Keratinocyte (primary cell): ENCODE measurements around the gene MAP3K5. TPM values are rescaled to one million over a fixed set of nuclear protein-coding genes. Genes with fewer than 3 reads are reported as not detected.
A peak's percentile ranks its signal among the peaks of the same experiment; 100 is the strongest.

ENCODE experiments used
- DNase-seq: peaks from one replicate; pipeline ENCODE4 v3.0.0-alpha.2; 2011; ENCODE audit warnings: low read depth, missing footprints, low spot score
- FAIRE-seq: peaks from 2 replicates; lab custom pipeline; 2011; peaks lifted over from hg19 to GRCh38; lab: Jason Lieb, UNC
- H2AFZ ChIP-seq: 2 replicates; pipeline ENCODE4 v1.6.0; 2012; ENCODE audit warnings: low read length, control low read depth, inconsistent platforms; ENCODE audit not compliant: control insufficient read depth
- H3K27ac ChIP-seq: 2 replicates; pipeline ENCODE4 v1.5.1; 2011; ENCODE audit warnings: low read length; ENCODE audit not compliant: control insufficient read depth, insufficient read depth
- H3K27me3 ChIP-seq: 3 replicates; pipeline ENCODE4 v1.6.0; 2011; ENCODE audit warnings: low read length; ENCODE audit not compliant: control insufficient read depth, insufficient read depth; ENCODE audit errors: extremely low read depth
- H3K36me3 ChIP-seq, 2 experiments: 2 replicates in 1 of 2; 3 replicates in 1 of 2; pipeline ENCODE4 v1.5.1; 2011; ENCODE audit warnings: low read length in 2 of 2, mild to moderate bottlenecking in 1 of 2; ENCODE audit not compliant: control insufficient read depth in 2 of 2, insufficient read depth in 2 of 2; ENCODE audit errors: extremely low read depth in 1 of 2
- H3K4me1 ChIP-seq: 3 replicates; pipeline ENCODE4 v1.5.1; 2011; ENCODE audit warnings: low read length; ENCODE audit not compliant: control insufficient read depth, insufficient read depth; ENCODE audit errors: extremely low read depth
- H3K4me2 ChIP-seq: 3 replicates; pipeline ENCODE4 v1.6.0; 2011; ENCODE audit warnings: low read depth, low read length; ENCODE audit not compliant: control insufficient read depth, insufficient read depth; ENCODE audit errors: extremely low read depth
- H3K4me3 ChIP-seq, 3 experiments: fragments of 200-600 bp in 1 of 3; sonication (generic) in 1 of 3; 2 replicates in 2 of 3; 3 replicates in 1 of 3; pipeline ENCODE4 v1.5.1; 2011 to 2016; ENCODE audit warnings: low read length in 3 of 3, mild to moderate bottlenecking in 3 of 3, control low read depth in 2 of 3, inconsistent platforms in 1 of 3, low read depth in 1 of 3, mixed read lengths in 1 of 3, mixed run types in 1 of 3, moderate library complexity in 1 of 3; ENCODE audit not compliant: control insufficient read depth in 2 of 3, insufficient read depth in 2 of 3; ENCODE audit errors: extremely low read depth in 1 of 3
- H3K79me2 ChIP-seq: 2 replicates; pipeline ENCODE4 v1.6.0; 2012; ENCODE audit warnings: low read length; ENCODE audit not compliant: control insufficient read depth, insufficient read depth
- H3K9ac ChIP-seq: 3 replicates; pipeline ENCODE4 v1.6.0; 2011; ENCODE audit warnings: low read length; ENCODE audit not compliant: control insufficient read depth, insufficient read depth; ENCODE audit errors: extremely low read depth
- H3K9me1 ChIP-seq: 3 replicates; pipeline ENCODE4 v1.6.0; 2011; ENCODE audit warnings: low read length; ENCODE audit not compliant: control insufficient read depth, insufficient read depth; ENCODE audit errors: extremely low read depth
- H3K9me3 ChIP-seq: 2 replicates; pipeline ENCODE4 v1.5.1; 2012; ENCODE audit warnings: low read depth, low read length; ENCODE audit not compliant: control insufficient read depth
- H4K20me1 ChIP-seq: 3 replicates; pipeline ENCODE4 v1.6.0; 2011; ENCODE audit warnings: low read length; ENCODE audit not compliant: control insufficient read depth, insufficient read depth; ENCODE audit errors: extremely low read depth
- CTCF ChIP-seq, 3 experiments: IDR thresholded peaks in 1 of 3; conservative IDR thresholded peaks in 1 of 3; optimal IDR thresholded peaks in 1 of 3; 2 replicates in 2 of 3; 3 replicates in 1 of 3; pipeline versions ENCODE3 to v1.5.1; 2011; ENCODE audit warnings: low read length in 3 of 3, mild to moderate bottlenecking in 3 of 3, moderate library complexity in 2 of 3, control low read depth in 1 of 3, inconsistent platforms in 1 of 3; ENCODE audit not compliant: insufficient read depth in 2 of 3; ENCODE audit errors: extremely low read depth in 1 of 3
- EZH2 ChIP-seq: IDR thresholded peaks from one replicate; pipeline ENCODE4 v1.6.1; 2012; ENCODE audit warnings: inconsistent platforms, mild to moderate bottlenecking, low read length, moderate library complexity
- dilution Hi-C: fragments of 300-500 bp; cut with MboI; formaldehyde crosslinking; loops from one replicate; pipeline ENCODE4 v1.7.0; 2020; ENCODE audit warnings: low sequenced_read_pairs; ENCODE audit not compliant: extremely low pct_ligation_motif_present
- polyA plus RNA-seq, 5 experiments: library from polyadenylated mRNA; depleted of rRNA in 3 of 5; stranded (reverse) in 3 of 5; stranded (forward) in 1 of 5; unstranded in 1 of 5; fragments of >200 nt; gene quantifications; 1 replicate in 1 of 5; 2 replicates in 3 of 5; 3 replicates in 1 of 5; pipeline versions ENCODE4 v1.2.1 to v1.2.3, GENCODE V29; 2011 to 2012; ENCODE audit warnings: missing spikeins in 2 of 5, low read depth in 1 of 5, low replicate concordance in 1 of 5

Gene MAP3K5
- polyA plus RNA-seq, 1 donor (not counting 4 experiments of a cell fraction or from before 2014, with no cell fraction given): 3.4 TPM

- FAIRE-seq (no peak), DNase-seq (no peak)
- Histone ChIP-seq H3K36me3 (no peaks in the 10 kb centered on the region), H3K4me3 (no peak overlapping the region), H3K4me1 (no peaks in the 10 kb centered on the region), H3K9ac (no peak overlapping the region), H3K27me3 (no peaks in the 10 kb centered on the region), H3K79me2 (no peaks in the 10 kb centered on the region), H4K20me1 (no peaks in the 10 kb centered on the region), H3K9me3 (no peaks in the 10 kb centered on the region), H2AFZ (no peak overlapping the region), H3K4me2 (no peak overlapping the region), H3K27ac (no peak overlapping the region), H3K9me1 (no peaks in the 10 kb centered on the region)
- TF ChIP-seq CTCF (optimal IDR thresholded peaks at IDR 0.05 in 1 of 3, IDR thresholded peaks at IDR 0.05 in 1 of 3, conservative IDR thresholded peaks at IDR 0.05 in 1 of 3; ENCODE audit: extremely low read depth in 1 of 3, insufficient read depth in 2 of 3, low read length in 3 of 3) (no peak), EZH2 (no peak)
- dilution Hi-C loops: no loop called here
Observed at GRCh38 chr6:136624347-136624746, 167.9 kb downstream of the MAP3K5 start.

DNA sequence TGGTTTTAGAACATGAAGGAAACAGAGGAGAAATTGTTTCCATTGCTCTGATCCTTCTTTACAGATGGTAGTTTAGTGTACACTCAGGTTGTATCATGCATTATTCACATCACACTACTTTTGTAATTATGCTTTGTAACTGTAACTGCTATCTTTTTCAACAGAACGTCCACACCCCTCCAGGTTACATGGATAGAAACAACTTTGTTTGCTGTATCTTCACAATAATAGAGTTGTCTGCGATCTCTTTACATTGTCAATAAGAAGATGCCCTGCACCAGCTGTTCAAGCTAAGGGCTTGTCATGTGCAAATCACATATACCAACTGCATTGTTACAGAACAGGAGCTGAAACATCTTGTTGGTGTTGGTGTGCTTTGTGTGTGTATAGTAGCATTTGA is 174.2 kb downstream of the MAP3K5 start:
- no peak overlapping the region for H3K4me2 ChIP-seq
- DNase-seq: no peak
- no peaks in the 10 kb centered on the region for H3K4me1 ChIP-seq
- no peaks in the 10 kb centered on the region for H3K79me2 ChIP-seq
- no peak overlapping the region for H3K9ac ChIP-seq
- no peaks in the 10 kb centered on the region for H3K9me3 ChIP-seq
- H3K4me3 ChIP-seq: no peak overlapping the region
- TF ChIP-seq EZH2: no peak
- TF ChIP-seq CTCF (optimal IDR thresholded peaks at IDR 0.05 in 1 of 3, IDR thresholded peaks at IDR 0.05 in 1 of 3, conservative IDR thresholded peaks at IDR 0.05 in 1 of 3; ENCODE audit: extremely low read depth in 1 of 3, insufficient read depth in 2 of 3, low read length in 3 of 3): no peak
- no peaks in the 10 kb centered on the region for H3K36me3 ChIP-seq
- H2AFZ ChIP-seq: no peak overlapping the region
- H3K27me3 ChIP-seq: no peaks in the 10 kb centered on the region
- dilution Hi-C loops: no loop called here
- H3K9me1 ChIP-seq: no peaks in the 10 kb centered on the region
- no peaks in the 10 kb centered on the region for H4K20me1 ChIP-seq
- H3K27ac ChIP-seq: no peak overlapping the region
- peak; percentile 34 for FAIRE-seq
